Body of pancreas (tissue), 4 donors: ENCODE measurements around the gene CCL4.

Experiments
- CTCF ChIP-seq, 7 experiments: fragments of 450-650 bp in 4 of 7; fragments of 200-600 bp in 3 of 7; sonication (generic) in 3 of 7; IDR thresholded peaks; one replicate each; pipeline ENCODE4 v1.5.1; 2016 to 2019; ENCODE audit warnings: antibody characterized with exemption in 7 of 7
- POLR2A ChIP-seq, 3 donors: fragments of 450-650 bp; IDR thresholded peaks; one replicate each; pipeline ENCODE4 v1.6.1; 2016; ENCODE audit warnings: antibody characterized with exemption in 3 of 3, mild to moderate bottlenecking in 2 of 3

- TF ChIP-seq CTCF (IDR thresholded peaks at IDR 0.05) (peak; percentile 55 to 74 (median 66)), POLR2A (IDR thresholded peaks at IDR 0.05) (no peak)
Observed at GRCh38 chr17:36072431-36073121, 31.1 kb upstream of the CCL4 start.
